Activated CD8-positive, alpha-beta T cell treated with anti-CD3 and anti-CD28 coated beads for 36 hours (primary cell): Measurements from ENCODE around the gene RAD51B. TPM values are rescaled to one million over a fixed set of nuclear protein-coding genes. Genes with fewer than 3 reads are reported as not detected.

Experiments
- ATAC-seq: fragments of 200-7000 bp; cut with Tn5 transposase; one replicate; pipeline ENCODE4 v1.10.0; 2021; ENCODE audit warnings: mild to moderate bottlenecking, moderate library complexity
- CTCF ChIA-PET: fragments of 350-600 bp; sonication (Branson Sonifier 250); formaldehyde crosslinking; loops from one replicate; lab custom pipeline; 2021; ENCODE audit warnings: antibody characterized with exemption; lab: Charles Lee
- POLR2A ChIA-PET: fragments of 350-600 bp; sonication (Branson Sonifier 250); formaldehyde crosslinking; loops from one replicate; lab custom pipeline; 2021; ENCODE audit warnings: antibody characterized with exemption; lab: Charles Lee
- DNase-seq: peaks from one replicate; pipeline ENCODE4 v3.0.0-alpha.2; 2020
- H3K27ac Mint-ChIP-seq: one replicate; pipeline ENCODE4 v1.8.0; 2021; ENCODE audit warnings: mild to moderate bottlenecking, mixed read lengths
- H3K27me3 Mint-ChIP-seq: one replicate; pipeline ENCODE4 v1.8.0; 2021; ENCODE audit warnings: mixed read lengths
- H3K36me3 Mint-ChIP-seq: one replicate; pipeline ENCODE4 v1.8.0; 2021; ENCODE audit warnings: low read depth, mixed read lengths
- H3K4me1 Mint-ChIP-seq: one replicate; pipeline ENCODE4 v1.8.0; 2021; ENCODE audit warnings: low read depth, mixed read lengths
- H3K4me3 Mint-ChIP-seq: one replicate; pipeline ENCODE4 v1.8.0; 2021; ENCODE audit warnings: mild to moderate bottlenecking, moderate library complexity, mixed read lengths
- H3K9me3 Mint-ChIP-seq: one replicate; pipeline ENCODE4 v1.8.0; 2021; ENCODE audit warnings: mixed read lengths
- CTCF ChIP-seq: fragments of 200-600 bp; IDR thresholded peaks from one replicate; pipeline ENCODE4 v1.8.0; 2022; ENCODE audit warnings: antibody characterized with exemption, mild to moderate bottlenecking
- intact Hi-C: fragments of 100-400 bp; cut with micrococcal nuclease; formaldehyde crosslinking; loops from one replicate; pipeline ENCODE4 v1.10.0; 2022
- total RNA-seq, 2 experiments: library from RNA; stranded (reverse); gene quantifications; one replicate each; pipeline ENCODE4 v1.2.3, GENCODE V29; 2021

The RAD51B gene
- total RNA-seq, 2 experiments from 2014 or later = 38.2 to 40.6 TPM

GRCh38 chr14:68473069-68473468, 653.5 kb downstream of the RAD51B start:
- H3K4me1 Mint-ChIP-seq = peaks cover 25% of the 10 kb centered on the region
- DNase-seq (no peak), ATAC-seq (no peak)
- no peak overlapping the region for H3K4me3 Mint-ChIP-seq
- H3K27ac Mint-ChIP-seq = no peak overlapping the region
- ChIA-PET CTCF (no interaction called here), POLR2A (no interaction called here)
- intact Hi-C loops = no loop called here
- H3K9me3 Mint-ChIP-seq = no peaks in the 10 kb centered on the region
- H3K27me3 Mint-ChIP-seq = no peaks in the 10 kb centered on the region
- TF ChIP-seq CTCF = no peak
- H3K36me3 Mint-ChIP-seq = no peaks in the 10 kb centered on the region

DNA sequence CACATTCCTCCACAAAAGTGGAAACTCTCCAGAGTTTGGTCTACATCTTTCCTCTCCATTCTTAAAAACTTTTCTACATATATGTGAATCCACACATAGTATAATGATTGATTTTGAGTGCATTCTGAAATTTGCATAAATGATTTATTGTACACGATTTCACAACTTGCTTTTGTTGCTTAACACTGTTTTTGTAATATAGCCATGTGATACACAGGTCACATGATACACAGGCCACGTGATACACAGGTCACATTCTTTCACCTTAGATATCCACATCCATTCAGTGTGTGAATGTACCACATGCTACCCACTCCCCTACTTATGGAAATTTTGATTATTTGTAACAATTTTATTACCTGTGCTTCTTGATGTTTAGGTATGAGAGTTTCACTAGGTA, 654.2 kb downstream of the RAD51B start:
- no peak for ATAC-seq
- H3K27me3 Mint-ChIP-seq = no peaks in the 10 kb centered on the region
- no peak for DNase-seq
- CTCF ChIA-PET = no interaction called here
- no peak overlapping the region for H3K27ac Mint-ChIP-seq
- TF ChIP-seq CTCF = no peak
- POLR2A ChIA-PET = no interaction called here
- H3K4me1 Mint-ChIP-seq = peaks cover 18% of the 10 kb centered on the region
- no peaks in the 10 kb centered on the region for H3K9me3 Mint-ChIP-seq
- no peak overlapping the region for H3K4me3 Mint-ChIP-seq
- H3K36me3 Mint-ChIP-seq = no peaks in the 10 kb centered on the region
- intact Hi-C loops = no loop called here

- Mint-ChIP-seq H3K27ac (no peak overlapping the region), H3K36me3 (no peaks in the 10 kb centered on the region), H3K27me3 (no peaks in the 10 kb centered on the region), H3K4me3 (no peak overlapping the region), H3K4me1 (peaks cover 10% of the 10 kb centered on the region), H3K9me3 (no peaks in the 10 kb centered on the region)
- POLR2A ChIA-PET = no interaction called here
- intact Hi-C loops = no loop called here
- CTCF ChIA-PET = interaction anchor here (0.9 kb wide), 1 partner anchor 9 kb away, joined by 4 read pairs; no protein-coding TSS in a partner anchor
- ATAC-seq (no peak), DNase-seq (no peak)
- no peak for TF ChIP-seq CTCF
These were observed 655.2 kb downstream of the RAD51B start for GRCh38 chr14:68474741-68475140.

GRCh38 chr14:68475802-68476201, 656.2 kb downstream of the RAD51B start:
- ATAC-seq = no peak
- H3K4me3 Mint-ChIP-seq = no peak overlapping the region
- H3K9me3 Mint-ChIP-seq = no peaks in the 10 kb centered on the region
- intact Hi-C loops = no loop called here
- peaks cover 4% of the 10 kb centered on the region for H3K4me1 Mint-ChIP-seq
- no peak for DNase-seq
- ChIA-PET CTCF (no interaction called here), POLR2A (no interaction called here)
- H3K27me3 Mint-ChIP-seq = no peaks in the 10 kb centered on the region
- H3K27ac Mint-ChIP-seq = no peak overlapping the region
- TF ChIP-seq CTCF = no peak
- no peaks in the 10 kb centered on the region for H3K36me3 Mint-ChIP-seq

DNA sequence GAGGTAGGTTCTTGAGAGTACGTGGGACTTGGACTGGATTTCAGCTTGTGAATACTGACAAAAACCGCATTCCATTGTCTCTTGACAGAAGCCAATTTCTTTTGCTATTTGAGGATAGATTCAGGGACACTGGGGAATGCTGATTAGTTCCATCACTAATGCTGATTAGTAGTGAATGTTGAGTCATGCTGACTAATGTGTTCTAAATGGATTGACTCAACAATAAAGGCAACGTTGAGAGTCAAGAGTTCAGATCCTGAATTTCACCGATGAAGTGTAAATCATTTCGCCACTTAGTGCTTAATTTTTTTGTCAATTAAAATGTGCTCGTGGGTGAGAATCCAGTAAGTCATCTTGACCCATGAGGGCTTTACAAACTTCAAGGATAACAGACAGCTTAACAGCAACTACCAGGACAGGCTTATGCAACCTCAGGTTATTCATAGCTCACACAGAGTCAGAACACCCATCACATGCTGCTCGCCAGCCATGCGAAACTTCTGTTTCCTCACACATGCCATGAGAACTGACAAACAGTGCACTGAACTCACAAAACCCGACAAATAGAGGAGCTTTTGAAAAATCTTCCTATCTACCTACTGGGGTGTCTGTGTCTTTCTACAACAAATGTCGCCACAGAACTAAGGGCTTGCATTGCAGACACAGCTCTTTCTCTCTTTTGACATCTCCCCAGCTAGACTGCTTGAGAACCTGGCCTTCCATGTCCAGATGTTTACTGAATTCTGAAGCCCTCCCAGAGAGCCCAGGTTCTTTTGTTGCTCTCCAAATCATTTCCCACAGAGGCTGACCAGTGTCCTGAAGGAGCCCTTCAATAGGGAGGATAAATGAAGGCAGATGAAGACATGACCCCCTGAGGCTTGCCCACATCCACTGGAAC, 656.9 kb downstream of the RAD51B start:
- POLR2A ChIA-PET = no interaction called here
- ATAC-seq = no peak
- H3K4me1 Mint-ChIP-seq = peaks cover 10% of the 10 kb centered on the region

More for the DNA sequence above, 656.9 kb downstream of the RAD51B start:
- H3K36me3 Mint-ChIP-seq = no peaks in the 10 kb centered on the region
- no peak overlapping the region for H3K4me3 Mint-ChIP-seq
- H3K27ac Mint-ChIP-seq = no peak overlapping the region
- H3K9me3 Mint-ChIP-seq = no peaks in the 10 kb centered on the region
- CTCF ChIA-PET = no interaction called here
- H3K27me3 Mint-ChIP-seq = no peaks in the 10 kb centered on the region
- DNase-seq = no peak
- TF ChIP-seq CTCF = no peak
- intact Hi-C loops = no loop called here
